SU-DHL-6 (cell line): Measurements from ENCODE around the gene LIPA.

Source experiments
- H2AFZ ChIP-seq: fragments of 200-600 bp; sonication (generic); 2 replicates; pipeline ENCODE4 v1.6.1; 2014; ENCODE audit warnings: low read depth, mild to moderate bottlenecking, moderate library complexity, mixed read lengths, antibody characterized with exemption, low read length; ENCODE audit not compliant: severe bottlenecking
- H3F3A ChIP-seq: fragments of 200-600 bp; shearing (Covaris generic); 2 replicates; pipeline ENCODE4 v1.6.0; 2016; ENCODE audit warnings: antibody characterized with exemption, mild to moderate bottlenecking; ENCODE audit not compliant: insufficient read depth
- H3K27ac ChIP-seq: fragments of 200-600 bp; sonication (generic); 2 replicates; pipeline ENCODE4 v1.5.1; 2016; ENCODE audit warnings: low read depth, mild to moderate bottlenecking, low read length, moderate library complexity, mixed read lengths
- H3K27me3 ChIP-seq: fragments of 200-600 bp; sonication (generic), shearing (Covaris generic); 2 replicates; pipeline ENCODE4 v1.6.0; 2014; ENCODE audit warnings: mild to moderate bottlenecking, low read length
- H3K36me3 ChIP-seq: fragments of 200-600 bp; sonication (generic); 2 replicates; pipeline ENCODE4 v1.6.1; 2014; ENCODE audit warnings: mild to moderate bottlenecking, low read length, mixed read lengths
- H3K4me2 ChIP-seq: fragments of 300-600, 200-600 bp; shearing (Covaris generic), sonication (generic); 2 replicates; pipeline ENCODE4 v1.6.0; 2014; ENCODE audit warnings: low read length, low read depth, mild to moderate bottlenecking; ENCODE audit not compliant: poor library complexity, severe bottlenecking
- H3K4me3 ChIP-seq: fragments of 200-600 bp; sonication (generic); 2 replicates; pipeline ENCODE4 v1.5.1; 2014; ENCODE audit warnings: antibody characterized with exemption, low read length, mild to moderate bottlenecking, mixed read lengths; ENCODE audit not compliant: insufficient read depth, poor library complexity, severe bottlenecking
- H3K79me2 ChIP-seq: fragments of 200-600 bp; sonication (generic); 2 replicates; pipeline ENCODE4 v1.6.1; 2014; ENCODE audit warnings: mild to moderate bottlenecking, low read length, moderate library complexity; ENCODE audit not compliant: insufficient read depth
- H3K9ac ChIP-seq: fragments of 200-600 bp; sonication (generic); 2 replicates; pipeline ENCODE4 v1.7.0; 2014; ENCODE audit warnings: mild to moderate bottlenecking, low read length
- H3K9me2 ChIP-seq: fragments of 200-600 bp; sonication (generic); replicated peaks from 2 replicates; pipeline ENCODE4 v1.6.1; 2014; ENCODE audit warnings: low read length; ENCODE audit not compliant: insufficient read depth
- H3K9me3 ChIP-seq: fragments of 200-600 bp; sonication (generic); 2 replicates; pipeline ENCODE4 v1.6.1; 2014; ENCODE audit warnings: low read length, mixed read lengths; ENCODE audit not compliant: insufficient read depth
- H4K20me1 ChIP-seq: fragments of 200-600 bp; sonication (generic); 2 replicates; pipeline ENCODE4 v1.6.1; 2014; ENCODE audit warnings: low read depth, mild to moderate bottlenecking, antibody characterized with exemption, low read length, moderate library complexity, mixed read lengths
- CTCF ChIP-seq: fragments of 200-600 bp; sonication (generic); IDR thresholded peaks from one replicate; pipeline ENCODE4 v1.5.1; 2017; ENCODE audit warnings: antibody characterized with exemption, mild to moderate bottlenecking, low read length, moderate library complexity; ENCODE audit not compliant: insufficient read depth, poor library complexity, severe bottlenecking
- EZH2phosphoT487 ChIP-seq: fragments of 200-600 bp; sonication (generic), shearing (Covaris generic); conservative IDR thresholded peaks from 2 replicates; pipeline ENCODE4 v1.6.1; 2018; ENCODE audit warnings: mild to moderate bottlenecking, antibody characterized with exemption, low read length, moderate library complexity, mixed read lengths

Gene LIPA

GRCh38 chr10:89251409-89252224 is at the start of gene LIPA:
Gene LIPA, minus strand, starts transcription at chr10:89251775. Its CDS starts 4,127 bp downstream, at chr10:89247648.
- H3K27ac ChIP-seq, result no peak within 1 kb of the TSS
- peaks cover 10% of the 10 kb centered on the region; the same call in 1 of the 2 replicates for H3K9me3 ChIP-seq
- no peaks in the 10 kb centered on the region for H4K20me1 ChIP-seq
- peak within 1 kb of the TSS; percentile 65 for H3K4me3 ChIP-seq
- peak within 1 kb of the TSS; percentile 79 for H2AFZ ChIP-seq
- peak within 1 kb of the TSS; percentile 72 for H3K9ac ChIP-seq
- peak within 1 kb of the TSS; percentile 59 for H3K4me2 ChIP-seq
- H3K9me2 ChIP-seq, result no peaks in the 10 kb centered on the region
- no peaks in the 10 kb centered on the region for H3K79me2 ChIP-seq
- H3K27me3 ChIP-seq, result no peaks in the 10 kb centered on the region
- TF ChIP-seq CTCF, result no peak
- TF ChIP-seq EZH2phosphoT487, result no peak
- 0 out of 2 replicates have a peak, but pooled peaks cover 5% of the 10 kb centered on the region for H3F3A ChIP-seq
- no peaks in the 10 kb centered on the region for H3K36me3 ChIP-seq

GRCh38 chr10:89301232-89301631 is 49.7 kb upstream of the LIPA start:
- Histone ChIP-seq H3K9me3 (no peaks in the 10 kb centered on the region), H3K36me3 (no peaks in the 10 kb centered on the region), H3K27me3 (no peaks in the 10 kb centered on the region), H3K27ac (no peak overlapping the region), H3K79me2 (no peaks in the 10 kb centered on the region), H2AFZ (no peak overlapping the region), H3F3A (0 out of 2 replicates have a peak, but pooled peaks cover 3% of the 10 kb centered on the region), H3K9ac (no peak overlapping the region), H3K9me2 (no peaks in the 10 kb centered on the region), H3K4me2 (peak overlapping the region; percentile 57), H3K4me3 (peak overlapping the region; percentile 33), H4K20me1 (no peaks in the 10 kb centered on the region)
- TF ChIP-seq EZH2phosphoT487, result no peak
- no peak for TF ChIP-seq CTCF

DNA sequence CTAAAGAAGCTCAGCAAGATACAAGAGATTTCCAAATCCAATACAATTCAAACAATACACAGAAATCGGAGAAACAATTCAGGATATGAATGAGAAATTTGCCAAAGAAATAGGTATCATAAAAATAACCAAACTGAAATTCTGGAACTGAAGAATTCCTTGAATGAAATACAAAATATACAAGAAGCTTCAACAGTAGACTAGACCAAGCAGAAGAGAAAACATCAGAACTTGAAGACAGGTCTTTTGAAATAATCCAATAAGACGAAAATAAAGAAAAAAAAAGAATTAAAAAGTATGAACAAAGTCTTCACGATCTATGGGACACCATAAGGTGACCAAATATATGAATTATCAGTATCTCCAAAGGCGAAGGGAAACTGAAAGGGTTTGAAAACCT is 47.5 kb upstream of the LIPA start:
- H3F3A ChIP-seq, result 0 out of 2 replicates have a peak, but pooled peaks cover 3% of the 10 kb centered on the region
- no peak overlapping the region for H3K4me2 ChIP-seq
- H2AFZ ChIP-seq, result no peak overlapping the region
- H3K79me2 ChIP-seq, result no peaks in the 10 kb centered on the region
- no peaks in the 10 kb centered on the region for H3K27me3 ChIP-seq
- no peaks in the 10 kb centered on the region for H4K20me1 ChIP-seq
- H3K4me3 ChIP-seq, result no peak overlapping the region
- no peak overlapping the region for H3K9ac ChIP-seq
- H3K9me2 ChIP-seq, result no peaks in the 10 kb centered on the region
- H3K27ac ChIP-seq, result no peak overlapping the region
- no peaks in the 10 kb centered on the region for H3K36me3 ChIP-seq
- H3K9me3 ChIP-seq, result no peaks in the 10 kb centered on the region
- TF ChIP-seq EZH2phosphoT487 (no peak), CTCF (no peak)
